HUES6 (cell line): ENCODE data around the gene PCSK4.

Source experiments
- H3K27ac ChIP-seq: 2 replicates; pipeline ENCODE4 v1.7.0; 2013; ENCODE audit warnings: low read depth, mild to moderate bottlenecking, low read length, inconsistent platforms
- H3K27me3 ChIP-seq: 2 replicates; pipeline ENCODE4 v1.6.1; 2013; ENCODE audit warnings: low read length; ENCODE audit not compliant: control insufficient read depth, insufficient read depth
- H3K36me3 ChIP-seq: 2 replicates; pipeline ENCODE4 v1.6.1; 2013; ENCODE audit warnings: low read length; ENCODE audit not compliant: control insufficient read depth, insufficient read depth
- H3K4me1 ChIP-seq: 2 replicates; pipeline ENCODE4 v1.6.1; 2013; ENCODE audit warnings: low read length; ENCODE audit not compliant: control insufficient read depth, insufficient read depth
- H3K4me3 ChIP-seq: 2 replicates; pipeline ENCODE4 v1.5.1; 2013; ENCODE audit warnings: low read depth, low read length
- H3K9ac ChIP-seq: one replicate; pipeline ENCODE4 v1.6.1; 2013; ENCODE audit warnings: mild to moderate bottlenecking, low read length
- H3K9me3 ChIP-seq: 2 replicates; pipeline ENCODE4 v1.6.1; 2013; ENCODE audit warnings: low read depth, low read length; ENCODE audit not compliant: control insufficient read depth, insufficient read depth

Gene PCSK4

GRCh38 chr19:1473085-1473851, 16.9 kb downstream of the PCSK4 start:
- Histone ChIP-seq H3K9ac (no peak overlapping the region), H3K4me1 (peaks cover 23% of the 10 kb centered on the region), H3K4me3 (no peak overlapping the region), H3K27ac (no peak overlapping the region), H3K27me3 (peaks cover 60% of the 10 kb centered on the region), H3K9me3 (no peaks in the 10 kb centered on the region), H3K36me3 (peaks cover 5% of the 10 kb centered on the region; the same call in 1 of the 2 replicates)

GRCh38 chr19:1472231-1473084, 17.7 kb downstream of the PCSK4 start:
- Histone ChIP-seq H3K36me3 (peaks cover 5% of the 10 kb centered on the region; the same call in 1 of the 2 replicates), H3K27me3 (peaks cover 68% of the 10 kb centered on the region), H3K4me1 (peaks cover 24% of the 10 kb centered on the region), H3K4me3 (no peak overlapping the region), H3K9me3 (no peaks in the 10 kb centered on the region), H3K27ac (no peak overlapping the region), H3K9ac (no peak overlapping the region)

DNA sequence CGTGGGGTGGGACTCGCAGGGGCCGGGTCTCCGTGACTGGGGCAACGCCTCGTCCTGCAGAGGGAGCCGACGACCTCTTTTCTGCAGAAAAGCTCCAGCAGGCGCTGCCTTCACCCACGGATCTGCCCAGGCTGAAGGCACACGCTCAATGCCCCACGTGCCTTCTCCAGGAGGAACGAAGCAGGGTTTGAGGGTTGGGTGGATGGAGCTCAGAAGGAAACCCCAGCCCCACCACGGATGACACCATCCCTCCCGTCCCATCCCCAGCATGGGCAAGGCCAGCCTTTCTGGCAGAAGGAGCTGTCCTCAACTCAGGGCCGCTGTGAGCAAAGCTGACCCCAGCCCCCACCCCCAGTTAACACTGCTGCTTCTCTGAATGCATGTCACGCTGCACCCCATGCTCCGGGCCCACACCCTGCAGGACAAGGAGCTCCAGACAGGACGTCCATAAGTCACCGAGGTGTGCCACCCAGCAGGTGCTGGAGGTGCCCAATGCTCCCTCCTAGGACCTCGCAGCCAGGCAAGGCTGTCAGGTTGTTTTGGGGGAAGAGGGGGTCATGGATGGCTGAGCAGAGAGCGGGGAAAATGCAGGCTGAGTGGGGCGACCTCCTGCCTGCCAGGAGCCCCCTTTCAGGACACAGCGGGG, 18.5 kb downstream of the PCSK4 start:
- Histone ChIP-seq H3K27ac (no peak overlapping the region), H3K9ac (no peak overlapping the region), H3K4me1 (peaks cover 28% of the 10 kb centered on the region), H3K27me3 (peaks cover 76% of the 10 kb centered on the region), H3K36me3 (peaks cover 5% of the 10 kb centered on the region; the same call in 1 of the 2 replicates), H3K4me3 (no peak overlapping the region; the same call in 1 of the 2 replicates), H3K9me3 (no peaks in the 10 kb centered on the region)

- H3K27ac ChIP-seq, result no peak overlapping the region
- no peaks in the 10 kb centered on the region for H3K9me3 ChIP-seq
- H3K4me1 ChIP-seq, result peaks cover 31% of the 10 kb centered on the region
- H3K9ac ChIP-seq, result no peak overlapping the region
- peaks cover 5% of the 10 kb centered on the region; the same call in 1 of the 2 replicates for H3K36me3 ChIP-seq
- peak overlapping the region; percentile 52 for H3K4me3 ChIP-seq
- peaks cover 82% of the 10 kb centered on the region for H3K27me3 ChIP-seq
Observed at GRCh38 chr19:1471010-1471514, 19.1 kb downstream of the PCSK4 start.

DNA sequence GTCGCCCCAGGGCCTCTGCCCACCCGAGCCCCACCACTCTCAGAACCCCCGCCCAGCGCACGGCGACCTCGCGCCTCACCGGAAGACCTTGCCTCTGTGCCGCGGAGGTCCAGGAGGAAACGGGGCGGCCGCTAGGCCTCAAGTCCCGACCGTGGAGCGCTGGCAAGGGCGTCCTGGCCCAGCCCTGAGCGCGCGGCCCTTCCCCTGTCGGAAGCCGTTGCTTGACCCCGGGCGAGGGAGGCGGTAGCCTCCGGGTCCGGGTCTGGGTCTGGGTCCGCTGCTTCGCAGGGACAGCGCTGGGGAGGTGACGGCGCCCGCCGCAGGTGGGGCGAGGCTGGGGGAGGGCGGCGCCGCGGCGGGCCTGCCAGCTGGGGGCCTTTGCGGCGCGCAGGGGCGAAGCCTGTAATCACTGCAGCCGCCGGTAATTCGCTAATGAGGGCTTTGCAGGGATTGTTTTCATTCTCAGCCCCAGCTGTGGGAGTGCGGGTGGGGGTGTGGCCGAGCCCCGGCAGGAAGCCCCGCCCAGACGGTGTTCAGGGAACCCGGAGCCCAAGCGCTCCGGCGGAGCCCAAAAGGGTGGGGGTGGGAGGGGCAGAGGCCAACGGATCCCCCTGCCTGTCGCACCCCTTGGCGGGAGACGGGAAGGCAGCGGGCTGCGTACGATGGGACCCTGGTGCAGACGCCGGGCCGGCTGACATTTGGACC, 19.7 kb downstream of the PCSK4 start:
- H3K4me3 ChIP-seq, result peak overlapping the region; percentile 52
- H3K27me3 ChIP-seq, result peaks cover 88% of the 10 kb centered on the region
- H3K9ac ChIP-seq, result peak overlapping the region; percentile 15

DNA sequence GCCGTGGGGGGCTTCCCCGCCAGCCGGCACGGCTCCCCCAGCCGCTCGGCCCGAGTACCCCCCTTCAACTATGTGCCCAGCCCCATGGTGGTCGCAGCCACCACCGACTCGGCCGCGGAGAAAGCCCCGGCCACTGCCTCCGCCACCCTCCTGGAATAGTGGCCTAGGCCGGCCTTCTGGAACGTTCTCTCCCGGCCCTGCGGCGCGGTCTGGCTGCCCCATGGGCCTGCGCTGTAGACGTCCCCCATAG, 20.2 kb downstream of the PCSK4 start:
- Histone ChIP-seq H3K9ac (no peak overlapping the region), H3K36me3 (peaks cover 5% of the 10 kb centered on the region; the same call in 1 of the 2 replicates), H3K4me1 (peaks cover 41% of the 10 kb centered on the region), H3K27ac (no peak overlapping the region), H3K27me3 (peaks cover 93% of the 10 kb centered on the region), H3K4me3 (peak overlapping the region; percentile 52), H3K9me3 (no peaks in the 10 kb centered on the region)

More for the DNA sequence above, 19.7 kb downstream of the PCSK4 start:
- no peak overlapping the region for H3K27ac ChIP-seq
- H3K9me3 ChIP-seq, result no peaks in the 10 kb centered on the region
- peaks cover 37% of the 10 kb centered on the region for H3K4me1 ChIP-seq
- H3K36me3 ChIP-seq, result peaks cover 5% of the 10 kb centered on the region; the same call in 1 of the 2 replicates

- no peak overlapping the region for H3K27ac ChIP-seq
- peak overlapping the region; percentile 52 for H3K4me3 ChIP-seq
- H3K4me1 ChIP-seq, result peaks cover 42% of the 10 kb centered on the region
- H3K36me3 ChIP-seq, result no peaks in the 10 kb centered on the region
- H3K27me3 ChIP-seq, result peaks cover 98% of the 10 kb centered on the region
- H3K9ac ChIP-seq, result no peak overlapping the region
- H3K9me3 ChIP-seq, result no peaks in the 10 kb centered on the region
Observed at GRCh38 chr19:1469255-1470054, 20.7 kb downstream of the PCSK4 start.

- no peaks in the 10 kb centered on the region for H3K36me3 ChIP-seq
- H3K27ac ChIP-seq, result no peak overlapping the region
- H3K9me3 ChIP-seq, result no peaks in the 10 kb centered on the region
- H3K27me3 ChIP-seq, result peaks cover 100% of the 10 kb centered on the region
- no peak overlapping the region for H3K9ac ChIP-seq
- H3K4me3 ChIP-seq, result peak overlapping the region; percentile 31; the same call in 1 of the 2 replicates
- H3K4me1 ChIP-seq, result peaks cover 42% of the 10 kb centered on the region
Observed at GRCh38 chr19:1468821-1469254, 21.3 kb downstream of the PCSK4 start.

- Histone ChIP-seq H3K27ac (no peak overlapping the region), H3K9me3 (no peaks in the 10 kb centered on the region), H3K9ac (no peak overlapping the region), H3K36me3 (no peaks in the 10 kb centered on the region), H3K4me3 (0 out of 2 replicates have a peak overlapping the region, but pooled peaks have one; percentile 25), H3K27me3 (peaks cover 100% of the 10 kb centered on the region), H3K4me1 (peaks cover 42% of the 10 kb centered on the region)
Observed at GRCh38 chr19:1468274-1468820, 21.8 kb downstream of the PCSK4 start.
